ENCODE results near the gene PIWIL1. TPM values are rescaled to one million over a fixed set of nuclear protein-coding genes. Genes with fewer than 3 reads are reported as not detected.

Gene PIWIL1
- total and polyA plus RNA-seq, 7 experiments from 2014 or later = not detected

- peaks cover 0 to under 1% (median 0%) of the 10 kb centered on the region in 3 experiments for H3K36me3 ChIP-seq (ENCODE audit: control insufficient read depth in 2 of 3, insufficient read depth in 3 of 3, low read length in 3 of 3)
- intact Hi-C loops (cut with micrococcal nuclease) = no loop called here
- no peak overlapping the region for H3K27ac Mint-ChIP-seq
- CTCF ChIA-PET = no interaction called here
- POLR2A ChIA-PET = no interaction called here
- H3K4me1 Mint-ChIP-seq = peaks cover 0 to under 1% (median 0%) of the 10 kb centered on the region in 7 donors
- peaks cover 0 to 9% (median 5%) of the 10 kb centered on the region in 11 donors for H3K9me3 Mint-ChIP-seq
- no peaks in the 10 kb centered on the region for H3K4me1 ChIP-seq (ENCODE audit: control insufficient read depth in 2 of 2, insufficient read depth in 2 of 2, low read length in 2 of 2)
- H3K27me3 ChIP-seq (ENCODE audit: control insufficient read depth in 2 of 2, insufficient read depth in 2 of 2, low read length in 2 of 2) = no peaks in the 10 kb centered on the region
- no peak overlapping the region for H3K4me3 Mint-ChIP-seq
- H3K9me3 ChIP-seq (ENCODE audit: control insufficient read depth in 2 of 3, low read length in 3 of 3) = peaks cover 0 to 6% (median 0%) of the 10 kb centered on the region in 3 experiments
- no peak overlapping the region for H3K4me3 ChIP-seq (ENCODE audit: low read length)
- no peak for DNase-seq
- no peaks in the 10 kb centered on the region for H3K36me3 Mint-ChIP-seq
- no peak for ATAC-seq
- H3K27me3 Mint-ChIP-seq = peaks cover 0 to 32% (median 8%) of the 10 kb centered on the region in 5 donors
- no peak overlapping the region for H3K27ac ChIP-seq (ENCODE audit: low read depth, low read length)
Measured at GRCh38 chr12:130382818-130383217, 45.1 kb downstream of the PIWIL1 start.

- Mint-ChIP-seq H3K27me3 (peaks cover 0 to 23% (median 7%) of the 10 kb centered on the region in 5 donors), H3K4me1 (peaks cover 0 to 9% (median 4%) of the 10 kb centered on the region in 7 donors), H3K36me3 (no peaks in the 10 kb centered on the region), H3K4me3 (no peak overlapping the region), H3K9me3 (peaks cover 0 to 16% (median 7%) of the 10 kb centered on the region in 11 donors), H3K27ac (no peak overlapping the region)
- no peak overlapping the region for H3K4me3 ChIP-seq (ENCODE audit: low read length)
- H3K36me3 ChIP-seq (ENCODE audit: control insufficient read depth in 2 of 3, insufficient read depth in 3 of 3, low read length in 3 of 3) = no peaks in the 10 kb centered on the region
- no peaks in the 10 kb centered on the region for H3K4me1 ChIP-seq (ENCODE audit: control insufficient read depth in 2 of 2, insufficient read depth in 2 of 2, low read length in 2 of 2)
- no peaks in the 10 kb centered on the region for H3K27me3 ChIP-seq (ENCODE audit: control insufficient read depth in 2 of 2, insufficient read depth in 2 of 2, low read length in 2 of 2)
- DNase-seq (no peak), ATAC-seq (no peak)
- no peak overlapping the region for H3K27ac ChIP-seq (ENCODE audit: low read depth, low read length)
- POLR2A ChIA-PET = no interaction called here
- H3K9me3 ChIP-seq (ENCODE audit: control insufficient read depth in 2 of 3, low read length in 3 of 3) = peaks cover 0 to 6% (median 0%) of the 10 kb centered on the region in 3 experiments
- CTCF ChIA-PET = no interaction called here
- intact Hi-C loops (cut with micrococcal nuclease) = no loop called here
Measured at GRCh38 chr12:130384234-130384633, 46.5 kb downstream of the PIWIL1 start.

DNA sequence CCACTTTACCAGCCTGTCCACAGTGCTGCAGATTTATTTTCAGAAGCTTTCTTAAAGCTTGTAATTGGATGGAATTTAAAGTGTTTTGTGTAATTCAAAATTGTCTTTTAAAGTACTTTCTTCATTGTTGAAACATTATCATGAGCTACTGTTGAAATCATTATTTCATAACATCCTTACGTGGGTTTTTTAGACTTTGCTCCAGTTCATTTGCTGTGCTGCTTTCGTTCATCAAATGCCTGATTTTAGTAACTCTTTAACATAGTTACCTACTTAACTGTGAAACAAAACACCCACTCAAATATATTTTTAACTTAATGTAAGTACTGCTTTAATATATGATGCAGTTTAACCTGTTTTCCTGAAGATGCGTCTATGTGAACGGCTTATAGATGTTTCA, 47.5 kb downstream of the PIWIL1 start:
- ChIA-PET CTCF (no interaction called here), POLR2A (no interaction called here)
- no peak overlapping the region for H3K27ac Mint-ChIP-seq

GRCh38 chr12:130391186-130391585, 53.5 kb downstream of the PIWIL1 start:
- Histone ChIP-seq H3K36me3 (ENCODE audit: control insufficient read depth in 2 of 3, insufficient read depth in 3 of 3, low read length in 3 of 3) (no peaks in the 10 kb centered on the region), H3K4me3 (ENCODE audit: low read length) (no peak overlapping the region), H3K27ac (ENCODE audit: low read depth, low read length) (no peak overlapping the region), H3K9me3 (ENCODE audit: control insufficient read depth in 2 of 3, low read length in 3 of 3) (peaks cover 0 to 5% (median 0%) of the 10 kb centered on the region in 3 experiments), H3K27me3 (ENCODE audit: control insufficient read depth in 2 of 2, insufficient read depth in 2 of 2, low read length in 2 of 2) (no peaks in the 10 kb centered on the region), H3K4me1 (ENCODE audit: control insufficient read depth in 2 of 2, insufficient read depth in 2 of 2, low read length in 2 of 2) (no peaks in the 10 kb centered on the region)
- Mint-ChIP-seq H3K36me3 (no peaks in the 10 kb centered on the region), H3K27ac (no peak overlapping the region), H3K4me1 (peaks cover 0 to 9% (median 6%) of the 10 kb centered on the region in 7 donors), H3K27me3 (peaks cover 0 to 14% (median 4%) of the 10 kb centered on the region in 5 donors), H3K4me3 (no peak overlapping the region), H3K9me3 (peaks cover 0 to 16% (median 7%) of the 10 kb centered on the region in 11 donors)
- DNase-seq = no peak
- ChIA-PET POLR2A (no interaction called here), CTCF (no interaction called here)
- intact Hi-C loops (cut with micrococcal nuclease) = no loop called here
- ATAC-seq = no peak

More for the DNA sequence above, 47.5 kb downstream of the PIWIL1 start:
- peaks cover 0 to 16% (median 7%) of the 10 kb centered on the region in 11 donors for H3K9me3 Mint-ChIP-seq
- Histone ChIP-seq H3K9me3 (ENCODE audit: control insufficient read depth in 2 of 3, low read length in 3 of 3) (peaks cover 0 to 6% (median 0%) of the 10 kb centered on the region in 3 experiments), H3K36me3 (ENCODE audit: control insufficient read depth in 2 of 3, insufficient read depth in 3 of 3, low read length in 3 of 3) (no peaks in the 10 kb centered on the region), H3K4me3 (ENCODE audit: low read length) (no peak overlapping the region), H3K4me1 (ENCODE audit: control insufficient read depth in 2 of 2, insufficient read depth in 2 of 2, low read length in 2 of 2) (no peaks in the 10 kb centered on the region), H3K27me3 (ENCODE audit: control insufficient read depth in 2 of 2, insufficient read depth in 2 of 2, low read length in 2 of 2) (no peaks in the 10 kb centered on the region), H3K27ac (ENCODE audit: low read depth, low read length) (no peak overlapping the region)
- no peaks in the 10 kb centered on the region for H3K36me3 Mint-ChIP-seq
- intact Hi-C loops (cut with micrococcal nuclease) = no loop called here
- DNase-seq (no peak), ATAC-seq (no peak)
- H3K27me3 Mint-ChIP-seq = peaks cover 0 to 23% (median 7%) of the 10 kb centered on the region in 5 donors
- H3K4me3 Mint-ChIP-seq = no peak overlapping the region
- peaks cover 0 to 9% (median 4%) of the 10 kb centered on the region in 7 donors for H3K4me1 Mint-ChIP-seq

- ATAC-seq (no peak), DNase-seq (no peak)
- ChIA-PET CTCF (no interaction called here), POLR2A (no interaction called here)
- H3K36me3 ChIP-seq (ENCODE audit: control insufficient read depth in 2 of 3, insufficient read depth in 3 of 3, low read length in 3 of 3) = no peaks in the 10 kb centered on the region
- H3K27me3 Mint-ChIP-seq = peaks cover 0 to 38% (median 17%) of the 10 kb centered on the region in 5 donors
- peaks cover 0 to 6% (median 0%) of the 10 kb centered on the region in 7 donors for H3K4me1 Mint-ChIP-seq
- no peaks in the 10 kb centered on the region for H3K36me3 Mint-ChIP-seq
- no peak overlapping the region for H3K27ac ChIP-seq (ENCODE audit: low read depth, low read length)
- intact Hi-C loops (cut with micrococcal nuclease) = no loop called here
- no peak overlapping the region for H3K4me3 Mint-ChIP-seq
- H3K4me3 ChIP-seq (ENCODE audit: low read length) = no peak overlapping the region
- no peaks in the 10 kb centered on the region for H3K9me3 ChIP-seq (ENCODE audit: control insufficient read depth in 2 of 3, low read length in 3 of 3)
- H3K4me1 ChIP-seq (ENCODE audit: control insufficient read depth in 2 of 2, insufficient read depth in 2 of 2, low read length in 2 of 2) = no peaks in the 10 kb centered on the region
- H3K27me3 ChIP-seq (ENCODE audit: control insufficient read depth in 2 of 2, insufficient read depth in 2 of 2, low read length in 2 of 2) = no peaks in the 10 kb centered on the region
- H3K9me3 Mint-ChIP-seq = peaks cover 0 to 6% (median 0%) of the 10 kb centered on the region in 11 donors
- no peak overlapping the region for H3K27ac Mint-ChIP-seq
Measured at GRCh38 chr12:130394906-130395305, 57.2 kb downstream of the PIWIL1 start.

GRCh38 chr12:130396667-130397066, 59.0 kb downstream of the PIWIL1 start:
- ATAC-seq (no peak), DNase-seq (no peak)
- H3K4me3 ChIP-seq (ENCODE audit: low read length) = no peak overlapping the region
- intact Hi-C loops (cut with micrococcal nuclease) = no loop called here
- H3K27ac ChIP-seq (ENCODE audit: low read depth, low read length) = no peak overlapping the region
- ChIA-PET CTCF (no interaction called here), POLR2A (no interaction called here)
- H3K27me3 Mint-ChIP-seq = peaks cover 0 to 45% (median 21%) of the 10 kb centered on the region in 5 donors
- no peaks in the 10 kb centered on the region for H3K4me1 ChIP-seq (ENCODE audit: control insufficient read depth in 2 of 2, insufficient read depth in 2 of 2, low read length in 2 of 2)
- H3K4me3 Mint-ChIP-seq = no peak overlapping the region
- no peak overlapping the region for H3K27ac Mint-ChIP-seq
- no peaks in the 10 kb centered on the region for H3K36me3 ChIP-seq (ENCODE audit: control insufficient read depth in 2 of 3, insufficient read depth in 3 of 3, low read length in 3 of 3)
- H3K36me3 Mint-ChIP-seq = no peaks in the 10 kb centered on the region
- H3K9me3 Mint-ChIP-seq = peaks cover 0 to 3% (median 0%) of the 10 kb centered on the region in 11 donors
- H3K27me3 ChIP-seq (ENCODE audit: control insufficient read depth in 2 of 2, insufficient read depth in 2 of 2, low read length in 2 of 2) = no peaks in the 10 kb centered on the region
- H3K4me1 Mint-ChIP-seq = peaks cover 0 to 6% (median 0%) of the 10 kb centered on the region in 7 donors
- no peaks in the 10 kb centered on the region for H3K9me3 ChIP-seq (ENCODE audit: control insufficient read depth in 2 of 3, low read length in 3 of 3)

GRCh38 chr12:130398100-130398848, 60.6 kb downstream of the PIWIL1 start:
- H3K36me3 Mint-ChIP-seq = no peaks in the 10 kb centered on the region
- no peak for ATAC-seq
- intact Hi-C loops (cut with micrococcal nuclease) = no loop called here
- Histone ChIP-seq H3K9me3 (ENCODE audit: control insufficient read depth in 2 of 3, low read length in 3 of 3) (no peaks in the 10 kb centered on the region), H3K27me3 (ENCODE audit: control insufficient read depth in 2 of 2, insufficient read depth in 2 of 2, low read length in 2 of 2) (no peaks in the 10 kb centered on the region), H3K27ac (ENCODE audit: low read depth, low read length) (no peak overlapping the region), H3K4me1 (ENCODE audit: control insufficient read depth in 2 of 2, insufficient read depth in 2 of 2, low read length in 2 of 2) (no peaks in the 10 kb centered on the region), H3K4me3 (ENCODE audit: low read length) (no peak overlapping the region), H3K36me3 (ENCODE audit: control insufficient read depth in 2 of 3, insufficient read depth in 3 of 3, low read length in 3 of 3) (no peaks in the 10 kb centered on the region)
- ChIA-PET CTCF (no interaction called here), POLR2A (no interaction called here)
- peaks cover 0 to 6% (median 0%) of the 10 kb centered on the region in 7 donors for H3K4me1 Mint-ChIP-seq
- DNase-seq = no peak
- peaks cover 0 to 3% (median 0%) of the 10 kb centered on the region in 11 donors for H3K9me3 Mint-ChIP-seq
- peaks cover 0 to 61% (median 27%) of the 10 kb centered on the region in 5 donors for H3K27me3 Mint-ChIP-seq
- no peak overlapping the region for H3K27ac Mint-ChIP-seq
- H3K4me3 Mint-ChIP-seq = no peak overlapping the region
